Measurements from ENCODE around the gene MCTP1. TPM values are rescaled to one million over a fixed set of nuclear protein-coding genes. Genes with fewer than 3 reads are reported as not detected.
A peak's percentile ranks its signal among the peaks of the same experiment; 100 is the strongest.

Gene MCTP1
- total RNA-seq, 1 donor from 2014 or later: 63.1 TPM

DNA sequence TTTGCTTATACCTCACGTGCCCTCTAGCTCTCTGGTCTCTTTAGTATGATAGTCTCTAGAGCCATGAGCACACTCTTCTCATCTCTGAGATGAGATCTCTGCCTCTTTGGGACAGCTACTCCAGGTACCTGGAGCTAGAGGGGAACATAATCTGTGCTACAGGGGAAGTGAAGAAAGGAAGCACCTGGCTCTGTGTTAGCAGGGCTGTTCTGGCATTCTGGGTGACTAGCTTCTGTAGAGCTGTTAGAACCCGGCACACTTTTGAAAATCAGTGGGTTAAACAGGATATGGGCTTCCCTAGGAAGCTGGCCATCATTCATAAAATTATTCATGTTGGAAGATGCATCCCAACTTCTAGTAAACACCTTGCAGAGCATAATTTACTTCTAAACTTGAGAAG lies 224.8 kb downstream of the MCTP1 start:
- intact Hi-C loops (cut with DNase I): no loop called here
- no peak for ATAC-seq
- DNase-seq (ENCODE audit: low spot score): no peak

DNA sequence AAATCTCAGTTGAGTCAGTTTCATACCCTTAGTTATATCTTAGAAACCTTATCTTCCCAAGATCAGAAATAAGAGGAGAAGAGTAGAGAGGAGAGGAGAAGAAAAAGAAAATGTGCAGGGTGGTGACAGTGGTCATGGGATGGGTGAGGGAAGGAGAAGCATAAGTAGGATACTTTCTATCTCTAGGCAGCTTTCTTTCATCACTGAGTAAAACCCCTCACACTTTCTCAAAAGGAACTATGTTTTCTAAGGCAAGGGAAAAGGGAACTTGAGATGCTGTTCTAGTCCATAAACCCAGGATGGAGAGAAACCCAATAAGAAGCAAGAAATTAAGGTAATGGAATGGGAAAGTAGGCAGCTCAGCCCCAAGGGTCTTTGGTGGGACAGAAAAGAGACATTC lies 225.3 kb downstream of the MCTP1 start:
- ATAC-seq: no peak
- no peak for DNase-seq (ENCODE audit: low spot score)
- intact Hi-C loops (cut with DNase I): no loop called here

DNA sequence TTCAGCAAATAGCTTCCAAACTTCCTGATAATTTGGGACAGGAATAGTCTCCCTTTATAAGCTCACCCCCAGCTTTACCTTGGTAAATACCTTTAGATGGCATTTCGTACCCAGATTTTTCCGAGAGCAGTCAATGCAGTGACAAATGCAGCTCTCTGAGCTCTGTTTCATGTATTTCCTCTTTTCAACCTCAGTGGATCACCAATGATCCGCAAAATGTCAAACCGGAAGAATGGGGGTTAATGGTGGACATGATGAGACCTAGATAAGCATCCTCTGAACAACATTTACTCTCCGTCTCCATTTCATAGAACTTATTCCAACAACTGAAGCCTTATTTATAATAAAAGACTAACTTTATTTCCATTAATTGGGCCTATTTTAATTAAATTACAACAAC lies 227.3 kb downstream of the MCTP1 start:
- ATAC-seq (no peak), DNase-seq (ENCODE audit: low spot score) (no peak)
- intact Hi-C loops (cut with DNase I): no loop called here

DNA sequence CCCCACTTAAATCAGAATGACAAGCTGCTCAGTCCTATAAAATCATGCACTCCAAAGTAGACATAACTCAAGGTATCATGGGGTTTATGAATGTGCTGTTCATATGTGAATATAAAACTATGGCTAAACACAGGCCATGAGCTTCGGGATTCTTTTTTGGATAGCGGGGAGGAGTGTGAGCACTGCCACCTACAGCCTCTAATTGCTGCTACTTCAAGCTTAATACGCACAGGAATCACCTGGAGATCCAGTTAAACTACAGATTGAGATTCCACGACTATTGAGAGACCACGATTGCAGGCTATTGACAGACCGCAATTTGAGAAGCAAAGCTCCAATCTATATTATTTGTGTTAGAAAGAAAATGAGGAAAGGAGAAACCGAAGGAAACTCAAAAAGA lies 231.6 kb downstream of the MCTP1 start:
- no peak for ATAC-seq
- DNase-seq (ENCODE audit: low spot score): no peak
- intact Hi-C loops (cut with DNase I): no loop called here

DNA sequence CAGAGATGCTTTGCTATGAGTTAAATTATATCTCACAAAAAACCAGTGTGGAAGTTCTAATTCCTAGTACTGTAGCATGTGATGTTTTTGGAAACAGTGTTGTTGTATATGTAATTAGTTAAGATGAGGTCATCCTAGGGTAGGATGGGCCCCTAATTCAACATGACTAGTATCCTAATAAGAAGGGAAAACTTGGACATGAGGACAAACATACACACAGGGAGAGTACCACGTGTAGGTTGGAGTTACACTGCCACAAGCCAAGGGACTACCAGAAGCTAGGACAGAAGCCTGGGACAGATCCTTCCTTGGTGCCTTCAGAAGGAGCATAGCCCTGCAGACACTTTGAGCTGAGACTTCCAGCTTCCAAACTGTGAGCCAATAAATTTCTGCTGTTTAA lies 234.2 kb downstream of the MCTP1 start:
- ATAC-seq (no peak), DNase-seq (ENCODE audit: low spot score) (no peak)
- intact Hi-C loops (cut with DNase I): no loop called here

DNA sequence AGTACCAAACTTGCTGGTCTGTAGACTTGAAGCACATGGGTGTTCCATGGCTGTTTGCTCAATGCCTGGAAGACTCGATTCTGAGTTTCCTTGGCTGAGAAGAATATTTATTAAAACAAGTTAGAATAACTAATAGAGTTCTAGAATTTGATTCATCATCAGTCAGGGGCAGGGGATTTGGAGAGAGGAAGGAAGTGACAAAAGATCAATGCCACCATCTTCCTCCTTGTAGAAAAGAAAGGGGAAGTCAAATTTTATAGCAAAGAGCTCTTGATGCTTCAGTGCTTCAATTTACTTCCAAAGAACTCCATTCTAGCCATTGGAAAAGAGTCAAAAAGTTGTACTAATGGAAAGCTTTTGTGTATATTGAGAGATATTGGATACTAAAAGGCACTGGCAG lies 236.3 kb downstream of the MCTP1 start:
- DNase-seq (ENCODE audit: low spot score) (no peak), ATAC-seq (no peak)
- intact Hi-C loops (cut with DNase I): no loop called here

DNA sequence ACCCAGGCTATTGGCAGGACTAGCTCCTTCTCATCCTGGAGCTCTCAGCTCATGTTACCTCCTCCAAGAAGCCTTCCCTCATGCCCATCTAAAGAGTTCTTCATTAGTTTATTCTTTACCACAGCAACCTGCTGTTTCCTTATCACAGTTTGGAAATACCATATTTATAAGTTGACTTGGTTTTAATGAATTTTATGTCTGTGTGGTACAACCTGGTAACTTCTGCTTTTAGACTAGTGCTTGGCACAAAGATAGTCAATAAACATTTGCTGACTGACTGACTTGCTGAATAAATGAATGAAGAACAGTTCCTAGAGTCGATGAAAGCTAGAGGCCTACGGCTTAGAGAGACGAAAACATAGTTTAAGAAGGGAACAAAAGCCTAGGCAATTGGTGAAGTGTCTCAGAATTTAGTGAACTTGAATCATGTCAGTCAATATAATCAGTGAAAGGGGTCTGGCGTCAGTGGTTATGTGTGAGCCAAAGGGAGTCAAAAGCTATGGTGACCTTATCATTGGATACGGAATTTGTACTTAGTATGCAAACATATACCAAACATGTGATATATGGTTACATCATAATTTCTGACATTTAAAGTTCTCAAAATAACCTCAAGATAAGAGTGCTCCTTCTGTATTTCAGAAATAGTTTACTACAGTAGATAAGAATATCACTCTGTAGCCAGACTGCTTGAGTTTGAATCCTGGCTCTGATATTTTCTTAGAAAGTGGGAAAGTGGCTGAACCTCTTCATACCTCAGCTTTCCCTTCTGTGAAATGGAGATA lies 239.5 kb downstream of the MCTP1 start:
- no peak for ATAC-seq
- no peak for DNase-seq (ENCODE audit: low spot score)
- intact Hi-C loops (cut with DNase I): no loop called here

DNA sequence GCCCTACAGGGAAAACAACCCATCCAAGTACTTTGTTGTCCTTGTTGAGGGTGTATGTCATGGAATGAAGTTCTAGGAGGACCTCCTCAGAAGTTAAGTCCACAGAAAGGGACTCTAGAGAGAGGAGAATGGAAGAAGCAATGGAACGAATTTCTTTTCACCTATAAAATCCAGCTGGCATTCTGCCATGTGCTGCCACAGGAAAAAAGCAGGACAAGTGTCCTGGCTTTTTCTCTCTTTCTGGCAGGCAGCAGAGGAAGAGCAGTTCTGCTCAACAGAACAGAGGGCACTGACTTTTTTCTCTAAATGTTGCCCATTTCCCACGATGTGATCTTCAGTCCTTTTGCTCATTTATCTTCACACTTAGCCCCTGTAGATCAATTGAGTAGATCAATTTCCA lies 240.8 kb downstream of the MCTP1 start:
- DNase-seq (ENCODE audit: low spot score) (no peak), ATAC-seq (no peak)
- intact Hi-C loops (cut with DNase I): no loop called here

DNA sequence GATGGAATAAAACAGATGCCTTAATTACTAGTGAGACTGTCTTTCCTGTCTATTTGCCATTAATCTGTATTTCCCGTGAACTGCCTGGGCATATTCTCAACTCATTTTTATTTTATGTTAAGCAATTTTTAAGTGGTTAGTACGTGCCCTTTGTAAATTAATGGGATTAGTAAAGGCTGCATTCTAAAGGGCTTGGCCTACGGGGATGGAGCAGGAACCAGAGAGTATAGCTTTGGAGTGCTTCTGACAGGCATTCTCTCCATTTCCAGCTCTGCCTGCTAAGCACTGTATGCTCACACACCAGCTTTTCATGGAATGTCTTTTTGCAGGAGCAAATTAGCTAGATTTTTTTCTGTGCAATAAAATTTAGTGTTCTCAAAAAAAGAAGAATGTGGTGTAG lies 241.2 kb downstream of the MCTP1 start:
- intact Hi-C loops (cut with DNase I): no loop called here
- ATAC-seq (no peak), DNase-seq (ENCODE audit: low spot score) (no peak)

DNA sequence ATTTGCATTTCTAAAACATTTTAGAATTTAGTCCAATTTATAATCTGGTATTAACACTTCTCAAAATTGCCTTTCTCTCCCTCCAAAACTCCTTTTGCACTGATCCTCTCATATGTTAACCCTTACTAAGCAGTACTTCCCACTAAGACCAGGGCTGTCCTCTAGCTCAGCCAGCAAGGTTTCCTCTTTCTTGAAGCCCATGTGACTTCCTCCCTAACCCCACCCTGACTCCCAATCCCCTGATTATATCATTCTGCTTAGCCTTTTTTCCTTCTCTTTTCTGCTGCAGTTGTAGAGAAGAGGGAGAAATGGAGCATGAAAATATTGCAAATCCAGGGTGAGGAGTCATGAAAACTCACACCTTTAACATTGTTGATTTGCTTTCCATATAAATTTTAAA lies 241.7 kb downstream of the MCTP1 start:
- ATAC-seq (peak; percentile 72), DNase-seq (ENCODE audit: low spot score) (no peak)
- intact Hi-C loops (cut with DNase I): no loop called here

DNA sequence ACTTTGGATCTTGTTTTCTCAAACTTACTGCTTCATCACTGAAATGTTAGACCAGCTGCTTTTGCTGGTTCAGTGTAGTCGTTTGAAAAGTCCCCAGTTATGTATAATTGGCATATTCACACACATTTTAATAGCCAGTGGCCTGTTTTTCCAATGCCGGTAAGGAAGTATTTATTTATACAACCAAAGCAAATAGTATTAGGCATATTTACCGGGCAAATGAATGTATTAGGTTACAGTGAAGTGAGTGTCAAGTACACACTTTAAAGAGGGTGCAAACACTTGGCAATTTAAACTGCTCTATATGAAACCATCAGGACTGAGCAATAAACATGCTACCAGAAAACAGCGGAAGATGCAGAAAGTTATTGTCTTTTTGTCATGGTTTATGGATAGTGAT lies 242.9 kb downstream of the MCTP1 start:
- no peak for ATAC-seq
- intact Hi-C loops (cut with DNase I): no loop called here
- DNase-seq (ENCODE audit: low spot score): no peak

DNA sequence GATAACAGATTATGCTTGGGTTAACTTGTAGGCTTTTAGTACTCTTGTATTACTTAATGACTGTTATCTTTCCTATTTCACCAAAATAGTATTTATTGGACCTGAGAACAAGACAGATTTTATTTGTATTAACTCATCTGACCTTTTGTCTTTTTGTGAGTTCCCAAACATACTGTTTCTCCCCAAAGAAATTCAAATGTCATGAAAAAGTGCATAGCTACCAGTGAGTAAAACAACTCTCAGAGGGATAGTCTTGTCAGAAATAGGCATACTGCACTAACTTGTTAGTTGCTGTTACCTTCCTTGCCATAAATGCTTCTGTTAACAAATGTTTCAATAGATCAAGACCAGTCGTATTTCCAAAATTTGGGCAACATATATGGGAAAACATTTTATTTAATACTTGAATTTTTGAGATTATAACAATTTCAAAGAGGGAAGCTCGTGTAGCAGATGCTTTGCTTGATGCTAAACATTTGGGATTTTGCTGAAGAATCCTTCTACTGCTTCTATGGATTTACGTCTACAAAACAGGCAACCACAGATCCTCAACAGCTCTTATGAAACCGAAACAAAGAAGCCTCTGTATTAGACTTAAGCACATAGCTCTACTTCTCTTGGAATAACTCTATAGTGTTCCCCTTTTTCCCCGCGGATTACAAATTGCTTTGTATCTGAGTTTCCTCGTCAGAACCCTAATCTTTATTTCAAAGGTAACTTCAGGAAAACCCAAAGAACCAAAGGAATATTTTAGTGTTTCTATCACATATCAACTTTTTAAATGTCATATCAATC lies 248.8 kb downstream of the MCTP1 start:
- peak; percentile 76 for ATAC-seq
- intact Hi-C loops (cut with DNase I): no loop called here
- DNase-seq (ENCODE audit: low spot score): no peak

DNA sequence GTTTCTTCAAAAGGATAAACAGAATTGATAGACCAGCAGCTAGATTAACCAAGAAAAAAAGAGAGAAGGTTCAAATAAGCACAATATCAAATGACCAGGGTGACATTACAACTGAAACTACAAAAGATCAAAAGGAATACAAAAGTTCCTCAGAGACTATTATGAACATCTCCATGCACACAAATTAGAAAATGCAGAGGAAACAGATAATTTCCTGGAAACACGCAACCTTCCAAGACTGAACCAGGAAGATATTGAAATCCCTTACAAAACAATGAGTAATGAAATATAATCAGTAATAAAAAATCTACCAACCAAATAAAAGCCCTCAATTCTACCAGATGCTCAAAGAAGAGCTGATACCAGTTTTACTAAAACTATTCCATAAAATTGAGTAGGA lies 252.1 kb downstream of the MCTP1 start:
- intact Hi-C loops (cut with DNase I): no loop called here
- DNase-seq (ENCODE audit: low spot score) (no peak), ATAC-seq (no peak)

DNA sequence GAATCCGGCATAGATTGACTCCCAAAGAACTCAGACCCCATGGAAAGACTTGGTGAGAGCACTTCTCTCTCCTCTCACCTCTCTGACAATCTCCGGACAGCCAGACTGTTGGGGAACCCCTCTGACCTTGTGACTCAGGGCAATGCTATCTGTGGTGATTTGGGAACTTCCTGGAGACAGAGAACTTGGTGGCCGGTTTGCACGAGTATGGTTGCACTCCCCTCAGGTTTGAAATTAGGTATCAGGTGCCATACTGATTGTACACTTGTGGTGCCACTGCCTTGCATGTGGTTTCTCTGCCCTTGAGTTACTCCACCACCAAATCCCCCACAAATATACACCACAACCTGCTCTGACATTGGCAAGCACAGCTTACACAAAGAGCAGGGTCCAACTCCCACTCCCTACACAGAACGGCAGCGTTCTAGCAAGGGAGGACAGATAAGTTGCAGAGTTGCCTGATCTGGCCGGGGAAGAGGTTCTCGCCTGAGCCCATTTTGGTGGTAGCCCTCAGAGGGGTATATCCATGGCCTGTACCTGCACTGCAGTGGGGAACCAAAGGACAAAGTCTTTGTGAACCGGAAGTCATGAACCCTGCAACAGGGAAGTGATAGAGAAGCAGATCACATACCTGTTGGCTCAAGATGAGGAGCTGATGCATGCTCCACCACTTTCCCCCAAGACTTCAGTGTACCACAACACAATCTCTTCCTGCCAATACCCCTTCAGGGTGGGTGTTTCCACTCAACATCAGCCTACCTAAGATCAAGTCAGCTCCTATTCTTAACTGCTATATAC lies 255.1 kb downstream of the MCTP1 start:
- intact Hi-C loops (cut with DNase I): no loop called here
- DNase-seq (ENCODE audit: low spot score) (no peak), ATAC-seq (no peak)

DNA sequence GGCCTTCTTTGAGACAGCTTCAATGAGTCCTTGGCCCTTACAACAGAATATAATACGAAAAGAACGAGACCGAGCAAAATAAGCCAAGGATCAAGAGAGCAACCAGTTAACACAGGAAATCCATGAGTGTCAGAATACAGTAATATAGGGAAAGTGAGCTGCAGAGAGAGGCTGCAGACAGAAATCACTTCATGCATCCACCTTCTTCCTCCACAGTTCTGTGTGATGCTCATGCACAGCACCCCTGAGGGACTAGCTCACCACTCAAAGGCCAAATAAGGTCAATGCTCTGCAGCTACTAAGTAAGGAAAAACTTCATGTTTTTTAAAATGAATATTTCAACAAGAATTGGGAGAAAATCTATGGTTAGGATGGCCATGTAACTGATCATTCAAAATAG lies 257.1 kb downstream of the MCTP1 start:
- intact Hi-C loops (cut with DNase I): no loop called here
- DNase-seq (ENCODE audit: low spot score) (no peak), ATAC-seq (peak; percentile 26)

DNA sequence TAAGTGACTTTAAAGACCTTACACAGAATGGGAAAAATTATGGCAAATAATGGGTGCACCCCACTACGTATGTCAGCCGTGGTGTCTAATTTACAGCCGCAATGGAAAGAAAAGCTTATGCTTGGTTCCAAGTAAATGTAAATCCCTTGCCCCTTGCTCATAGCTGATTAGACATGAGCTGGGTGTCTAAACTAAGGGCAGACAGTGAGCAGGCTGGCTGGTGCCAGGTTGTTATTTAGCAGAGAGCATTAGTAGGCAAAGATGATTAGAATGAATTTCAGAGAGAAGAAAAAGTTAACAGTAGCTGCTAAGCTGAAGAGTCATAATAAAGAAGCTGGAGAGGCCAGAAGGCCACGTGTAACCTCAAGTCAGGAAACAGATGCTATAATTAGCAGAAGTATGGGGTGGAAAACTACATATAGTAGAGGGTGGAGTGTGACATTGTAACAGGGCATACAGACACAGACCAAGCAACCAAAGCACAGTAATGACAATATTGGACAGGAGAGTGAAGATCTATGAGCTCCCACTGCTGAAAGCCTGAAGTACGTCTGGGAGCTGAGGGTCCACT lies 257.7 kb downstream of the MCTP1 start:
- ATAC-seq: peak; percentile 76
- no peak for DNase-seq (ENCODE audit: low spot score)
- intact Hi-C loops (cut with DNase I): no loop called here

DNA sequence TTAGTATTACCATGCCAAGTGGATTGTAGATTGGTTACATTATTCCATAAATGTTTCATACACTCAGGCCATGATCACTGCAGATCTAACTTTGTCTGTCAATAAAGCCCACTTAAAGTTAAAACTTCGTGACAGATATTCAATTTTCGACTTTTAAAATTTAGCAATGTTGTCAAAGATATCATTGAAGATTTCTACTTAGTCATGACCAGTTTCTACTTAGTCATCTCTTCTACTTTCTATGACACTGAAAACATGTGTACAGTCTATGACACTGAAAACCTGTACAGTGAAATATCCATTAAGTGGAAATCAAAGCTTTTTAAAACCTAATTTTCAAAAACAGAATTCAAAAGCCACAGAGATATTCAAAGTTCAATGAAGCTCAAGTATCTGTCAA lies 258.2 kb downstream of the MCTP1 start:
- intact Hi-C loops (cut with DNase I): no loop called here
- no peak for DNase-seq (ENCODE audit: low spot score)

DNA sequence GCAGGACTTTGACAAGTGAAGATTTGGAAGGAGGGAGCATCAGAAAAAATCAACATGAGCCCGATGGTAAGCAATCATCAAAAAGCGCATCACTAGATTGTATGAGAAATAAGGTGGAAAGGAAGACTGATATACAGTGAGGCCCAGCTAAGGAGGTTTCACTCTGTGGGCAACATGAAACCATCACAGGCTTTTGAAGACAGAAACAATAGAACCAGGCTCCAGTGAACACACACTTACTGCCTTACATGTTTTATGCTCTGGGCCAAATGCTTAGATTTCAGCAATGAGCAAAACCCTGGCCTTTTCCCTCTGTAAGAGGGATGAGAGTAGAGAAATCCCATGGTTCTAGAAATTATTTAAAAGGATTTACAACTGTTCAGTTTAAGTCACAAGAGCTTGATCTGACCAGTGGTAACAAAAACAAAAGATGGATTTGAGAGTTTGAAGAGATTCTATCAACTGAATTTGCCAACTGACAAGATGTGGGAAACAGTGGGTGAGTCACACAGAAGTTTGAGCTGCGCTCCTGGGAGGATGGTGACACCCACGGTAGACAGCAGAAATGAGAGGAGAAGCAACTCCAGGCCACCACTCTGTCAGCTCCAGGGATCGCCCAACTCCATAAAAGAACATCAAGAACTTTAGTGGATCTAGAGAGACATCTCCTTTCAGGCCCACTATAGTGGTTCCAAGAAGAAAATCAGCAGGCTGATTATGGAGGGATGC lies 261.8 kb downstream of the MCTP1 start:
- intact Hi-C loops (cut with DNase I): no loop called here
- DNase-seq (ENCODE audit: low spot score): no peak

More for the DNA sequence above, 258.2 kb downstream of the MCTP1 start:
- ATAC-seq: no peak

DNA sequence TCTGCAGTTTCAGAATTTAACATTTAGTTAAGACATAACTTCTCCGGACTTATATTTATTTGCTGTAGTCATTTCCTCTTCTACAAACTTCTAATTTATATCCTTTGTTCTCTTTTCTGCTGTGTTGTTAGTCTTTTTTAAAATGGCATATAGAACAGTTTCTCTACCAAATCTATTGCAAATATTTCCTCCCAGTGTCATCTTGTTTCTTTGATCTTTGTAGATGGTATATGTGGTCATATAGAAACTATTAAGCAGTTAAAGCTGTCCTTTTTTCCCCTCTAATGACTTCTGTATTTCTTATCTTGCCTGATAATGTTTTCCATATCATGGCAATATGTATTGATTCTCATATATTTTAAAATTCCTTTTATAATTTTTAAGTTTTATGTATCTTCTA lies 264.5 kb downstream of the MCTP1 start:
- no peak for ATAC-seq
- intact Hi-C loops (cut with DNase I): no loop called here

More for the DNA sequence above, 261.8 kb downstream of the MCTP1 start:
- ATAC-seq: no peak

More for the DNA sequence above, 264.5 kb downstream of the MCTP1 start:
- DNase-seq (ENCODE audit: low spot score): no peak

All from sciatic nerve (tissue), 2 donors.